Loucy (cell line): ENCODE results near the gene EMX2.

ENCODE experiments used
- EZH2phosphoT487 ChIP-seq: fragments of 200-600 bp; IDR thresholded peaks from 2 replicates; pipeline ENCODE4 v1.6.1; 2018; ENCODE audit warnings: antibody characterized with exemption, mild to moderate bottlenecking, moderate library complexity, borderline replicate concordance
- TF ChIP-seq, protein P1 (sequence below): fragments of 200-600 bp; sonication (generic); conservative IDR thresholded peaks from 2 replicates; pipeline ENCODE4 v1.5.1; 2014; ENCODE audit warnings: mild to moderate bottlenecking, antibody characterized with exemption, low read length

DNA sequence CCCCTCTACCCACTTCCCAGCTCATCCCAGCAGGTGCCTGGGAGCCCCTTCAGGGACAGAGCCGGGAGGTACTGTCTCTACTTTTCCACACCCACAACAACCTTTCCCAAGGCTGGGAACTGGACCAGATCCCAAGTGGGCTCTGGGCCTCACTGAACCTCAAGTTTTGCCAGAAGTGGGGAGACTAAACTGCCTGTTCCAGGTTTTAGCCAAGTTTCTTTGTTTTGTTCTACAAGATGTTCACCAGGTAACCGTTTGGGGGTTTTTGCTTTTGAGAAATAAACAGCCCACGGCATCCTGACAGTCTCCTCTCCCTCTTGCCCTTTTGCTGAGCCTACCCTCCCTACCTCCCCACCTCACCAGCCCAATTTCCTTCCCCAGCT is 10.6 kb upstream of the EMX2 start:
- TF ChIP-seq, protein P1, sequence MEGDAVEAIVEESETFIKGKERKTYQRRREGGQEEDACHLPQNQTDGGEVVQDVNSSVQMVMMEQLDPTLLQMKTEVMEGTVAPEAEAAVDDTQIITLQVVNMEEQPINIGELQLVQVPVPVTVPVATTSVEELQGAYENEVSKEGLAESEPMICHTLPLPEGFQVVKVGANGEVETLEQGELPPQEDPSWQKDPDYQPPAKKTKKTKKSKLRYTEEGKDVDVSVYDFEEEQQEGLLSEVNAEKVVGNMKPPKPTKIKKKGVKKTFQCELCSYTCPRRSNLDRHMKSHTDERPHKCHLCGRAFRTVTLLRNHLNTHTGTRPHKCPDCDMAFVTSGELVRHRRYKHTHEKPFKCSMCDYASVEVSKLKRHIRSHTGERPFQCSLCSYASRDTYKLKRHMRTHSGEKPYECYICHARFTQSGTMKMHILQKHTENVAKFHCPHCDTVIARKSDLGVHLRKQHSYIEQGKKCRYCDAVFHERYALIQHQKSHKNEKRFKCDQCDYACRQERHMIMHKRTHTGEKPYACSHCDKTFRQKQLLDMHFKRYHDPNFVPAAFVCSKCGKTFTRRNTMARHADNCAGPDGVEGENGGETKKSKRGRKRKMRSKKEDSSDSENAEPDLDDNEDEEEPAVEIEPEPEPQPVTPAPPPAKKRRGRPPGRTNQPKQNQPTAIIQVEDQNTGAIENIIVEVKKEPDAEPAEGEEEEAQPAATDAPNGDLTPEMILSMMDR: no peak
- TF ChIP-seq EZH2phosphoT487: no peak
